Neural progenitor cell (in vitro differentiated cells): ENCODE data around the gene ZNF146. TPM values are rescaled to one million over a fixed set of nuclear protein-coding genes. Genes with fewer than 3 reads are reported as not detected.

ENCODE experiments used
- DNase-seq: peaks from one replicate; pipeline ENCODE4 v3.0.0-alpha.2; 2016; ENCODE audit warnings: low spot score
- H2AFZ ChIP-seq: fragments of 200-600 bp; sonication (generic); replicated peaks from 2 replicates; pipeline ENCODE4 v1.6.1; 2016; ENCODE audit warnings: antibody characterized with exemption
- H3F3A ChIP-seq: fragments of 200-600 bp; sonication (generic); 2 replicates; pipeline ENCODE4 v1.6.1; 2016; ENCODE audit warnings: antibody characterized with exemption, low read depth
- H3K27ac ChIP-seq: fragments of 200-600 bp; sonication (generic); 2 replicates; pipeline ENCODE4 v1.5.1; 2016; ENCODE audit warnings: mild to moderate bottlenecking
- H3K27me3 ChIP-seq: fragments of 200-600 bp; sonication (generic); 2 replicates; pipeline ENCODE4 v1.6.1; 2016; ENCODE audit warnings: mild to moderate bottlenecking, moderate library complexity
- H3K36me3 ChIP-seq: fragments of 200-600 bp; sonication (generic); 2 replicates; pipeline ENCODE4 v1.5.1; 2016
- H3K4me1 ChIP-seq: fragments of 200-600 bp; sonication (generic); 2 replicates; pipeline ENCODE4 v1.6.1; 2016; ENCODE audit warnings: mixed run types
- H3K4me2 ChIP-seq: fragments of 200-600 bp; sonication (generic); 2 replicates; pipeline ENCODE4 v1.6.1; 2016
- H3K4me3 ChIP-seq: fragments of 200-600 bp; sonication (generic); 2 replicates; pipeline ENCODE4 v1.5.1; 2016
- H3K79me2 ChIP-seq: fragments of 200-600 bp; sonication (generic); 2 replicates; pipeline ENCODE4 v1.6.1; 2016; ENCODE audit warnings: low read depth
- H3K9ac ChIP-seq: fragments of 200-600 bp; sonication (generic); 2 replicates; pipeline ENCODE4 v1.6.1; 2016
- H3K9me3 ChIP-seq: fragments of 200-600 bp; sonication (generic); 2 replicates; pipeline ENCODE4 v1.5.1; 2016; ENCODE audit warnings: low read depth
- H4K20me1 ChIP-seq: fragments of 200-600 bp; sonication (generic); 2 replicates; pipeline ENCODE4 v1.6.1; 2016; ENCODE audit warnings: low read depth
- H3K27ac Mint-ChIP-seq: 3 replicates; pipeline ENCODE4 v1.8.0; 2021; ENCODE audit warnings: mixed read lengths
- H3K27me3 Mint-ChIP-seq: 2 replicates; pipeline ENCODE4 v1.8.0; 2022; ENCODE audit warnings: low read depth, mild to moderate bottlenecking, inconsistent platforms, moderate library complexity, mixed read lengths; ENCODE audit not compliant: insufficient read depth
- H3K36me3 Mint-ChIP-seq: 3 replicates; pipeline ENCODE4 v1.8.0; 2021; ENCODE audit warnings: mixed read lengths
- H3K4me1 Mint-ChIP-seq: 3 replicates; pipeline ENCODE4 v1.8.0; 2021; ENCODE audit warnings: mixed read lengths
- H3K4me3 Mint-ChIP-seq: 3 replicates; pipeline ENCODE4 v1.8.0; 2021; ENCODE audit warnings: mild to moderate bottlenecking, moderate library complexity, mixed read lengths
- H3K9me3 Mint-ChIP-seq: 3 replicates; pipeline ENCODE4 v1.8.0; 2020; ENCODE audit warnings: mixed read lengths
- EZH2 ChIP-seq: fragments of 200-600 bp; sonication (generic); IDR thresholded peaks from 2 replicates; pipeline ENCODE4 v1.6.1; 2017; ENCODE audit warnings: antibody characterized with exemption, mild to moderate bottlenecking, moderate library complexity
- EZH2phosphoT487 ChIP-seq: fragments of 200-600 bp; sonication (generic); IDR thresholded peaks from 2 replicates; pipeline ENCODE4 v1.6.1; 2017; ENCODE audit warnings: antibody characterized with exemption
- total RNA-seq: library from RNA; depleted of rRNA; stranded (reverse); fragments of >200 nt; gene quantifications from 2 replicates; pipeline ENCODE4 v1.2.3, GENCODE V29; 2015; ENCODE audit warnings: low replicate concordance
- TF ChIP-seq, protein P1 (sequence below): fragments of 200-600 bp; sonication (generic); IDR thresholded peaks from 2 replicates; pipeline ENCODE4 v1.5.1; 2017; ENCODE audit warnings: antibody characterized with exemption, mild to moderate bottlenecking

ZNF146 gene
- total RNA-seq, 1 donor from 2014 or later = 282 TPM

DNA sequence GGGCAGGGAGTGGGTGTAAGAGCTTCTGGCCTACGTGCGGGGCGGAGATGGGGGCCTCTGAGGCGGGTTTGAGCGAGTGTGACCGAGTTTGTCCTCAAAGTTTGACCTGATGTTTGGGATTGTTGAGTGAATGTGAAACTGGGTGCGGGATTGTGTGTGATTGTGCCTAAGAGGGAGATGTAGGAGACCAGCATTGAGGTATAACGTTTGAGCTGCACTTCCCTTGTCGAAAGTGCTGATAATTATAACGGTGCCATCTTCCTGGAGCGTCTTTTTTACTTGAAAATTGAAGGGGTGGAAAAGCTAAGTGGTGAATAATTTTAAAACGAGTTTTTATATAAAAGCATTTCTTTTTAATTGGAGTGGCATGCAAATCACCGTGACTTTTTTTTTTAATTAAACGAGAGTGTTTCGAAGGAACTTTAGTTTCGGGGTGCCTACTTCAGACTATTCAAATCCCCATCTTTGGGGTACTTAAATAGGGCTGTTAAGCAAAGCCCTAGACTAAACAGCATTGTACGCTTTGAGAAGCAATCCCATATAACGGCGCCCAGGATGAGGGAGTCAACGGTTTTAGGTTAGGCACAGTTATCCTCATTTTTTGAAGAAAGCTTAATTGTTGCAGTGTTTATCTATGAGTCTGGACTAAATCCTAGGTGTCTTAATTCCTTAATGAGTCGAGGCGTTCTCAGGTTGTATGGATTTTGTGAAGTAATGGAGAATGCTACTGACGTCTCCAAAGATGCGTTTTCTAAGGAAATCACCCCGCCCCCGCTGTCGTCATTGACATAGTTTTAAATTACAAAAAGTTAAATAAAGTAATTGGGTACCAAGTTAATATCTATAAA lies 594 bp downstream of the ZNF146 start:
- Mint-ChIP-seq H3K27me3 (peaks cover 3% of the 10 kb centered on the region), H3K9me3 (peaks cover 31% of the 10 kb centered on the region), H3K36me3 (peaks cover 28% of the 10 kb centered on the region), H3K27ac (peak overlapping the region; percentile 87), H3K4me3 (no peak overlapping the region), H3K4me1 (peaks cover 5% of the 10 kb centered on the region)
- Histone ChIP-seq H3K27ac (peak overlapping the region; percentile 96), H3K9me3 (no peaks in the 10 kb centered on the region), H3K4me1 (no peaks in the 10 kb centered on the region), H3K4me2 (peak overlapping the region; percentile 87), H3F3A (peaks cover 18% of the 10 kb centered on the region), H3K79me2 (peaks cover 63% of the 10 kb centered on the region), H3K4me3 (peak overlapping the region; percentile 84), H2AFZ (peak overlapping the region; percentile 37), H3K27me3 (no peaks in the 10 kb centered on the region), H3K36me3 (peaks cover 11% of the 10 kb centered on the region), H3K9ac (peak overlapping the region; percentile 97), H4K20me1 (peaks cover 30% of the 10 kb centered on the region)
- peak; percentile 39 for DNase-seq
- TF ChIP-seq EZH2phosphoT487 (no peak), EZH2 (no peak)
- TF ChIP-seq, protein P1, sequence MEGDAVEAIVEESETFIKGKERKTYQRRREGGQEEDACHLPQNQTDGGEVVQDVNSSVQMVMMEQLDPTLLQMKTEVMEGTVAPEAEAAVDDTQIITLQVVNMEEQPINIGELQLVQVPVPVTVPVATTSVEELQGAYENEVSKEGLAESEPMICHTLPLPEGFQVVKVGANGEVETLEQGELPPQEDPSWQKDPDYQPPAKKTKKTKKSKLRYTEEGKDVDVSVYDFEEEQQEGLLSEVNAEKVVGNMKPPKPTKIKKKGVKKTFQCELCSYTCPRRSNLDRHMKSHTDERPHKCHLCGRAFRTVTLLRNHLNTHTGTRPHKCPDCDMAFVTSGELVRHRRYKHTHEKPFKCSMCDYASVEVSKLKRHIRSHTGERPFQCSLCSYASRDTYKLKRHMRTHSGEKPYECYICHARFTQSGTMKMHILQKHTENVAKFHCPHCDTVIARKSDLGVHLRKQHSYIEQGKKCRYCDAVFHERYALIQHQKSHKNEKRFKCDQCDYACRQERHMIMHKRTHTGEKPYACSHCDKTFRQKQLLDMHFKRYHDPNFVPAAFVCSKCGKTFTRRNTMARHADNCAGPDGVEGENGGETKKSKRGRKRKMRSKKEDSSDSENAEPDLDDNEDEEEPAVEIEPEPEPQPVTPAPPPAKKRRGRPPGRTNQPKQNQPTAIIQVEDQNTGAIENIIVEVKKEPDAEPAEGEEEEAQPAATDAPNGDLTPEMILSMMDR = no peak

DNA sequence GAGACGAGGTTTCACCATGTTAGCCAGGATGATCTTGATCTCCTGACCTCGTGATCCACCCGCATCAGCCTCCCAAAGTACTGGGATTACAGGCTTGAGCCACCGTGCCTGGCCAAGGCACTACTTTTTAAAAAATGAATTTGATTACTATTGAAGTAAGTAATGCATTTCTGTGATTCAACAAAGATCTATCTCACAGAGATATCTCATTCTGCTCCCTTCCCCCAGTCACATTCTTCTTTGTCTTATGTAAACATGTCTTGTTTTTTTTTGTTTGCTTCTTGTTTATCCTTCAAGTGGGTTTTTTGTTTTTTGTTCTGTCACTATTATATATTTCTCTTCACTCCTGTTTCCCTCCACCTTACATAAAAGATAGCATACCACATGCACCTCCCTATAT lies 6.6 kb downstream of the ZNF146 start:
- Histone ChIP-seq H4K20me1 (peaks cover 77% of the 10 kb centered on the region), H3K9ac (no peak overlapping the region), H3K27me3 (no peaks in the 10 kb centered on the region), H3K4me3 (no peak overlapping the region), H3K36me3 (peaks cover 25% of the 10 kb centered on the region), H3K27ac (peak overlapping the region; percentile 13), H3F3A (peaks cover 11% of the 10 kb centered on the region), H2AFZ (no peak overlapping the region), H3K4me2 (no peak overlapping the region), H3K4me1 (no peaks in the 10 kb centered on the region), H3K9me3 (no peaks in the 10 kb centered on the region), H3K79me2 (peaks cover 100% of the 10 kb centered on the region)
- Mint-ChIP-seq H3K27me3 (peaks cover 6% of the 10 kb centered on the region), H3K27ac (no peak overlapping the region), H3K36me3 (peaks cover 69% of the 10 kb centered on the region), H3K4me1 (peaks cover 1% of the 10 kb centered on the region), H3K9me3 (peaks cover 66% of the 10 kb centered on the region), H3K4me3 (peak overlapping the region; percentile 57)
- TF ChIP-seq EZH2phosphoT487 (no peak), EZH2 (no peak)
- DNase-seq = no peak

DNA sequence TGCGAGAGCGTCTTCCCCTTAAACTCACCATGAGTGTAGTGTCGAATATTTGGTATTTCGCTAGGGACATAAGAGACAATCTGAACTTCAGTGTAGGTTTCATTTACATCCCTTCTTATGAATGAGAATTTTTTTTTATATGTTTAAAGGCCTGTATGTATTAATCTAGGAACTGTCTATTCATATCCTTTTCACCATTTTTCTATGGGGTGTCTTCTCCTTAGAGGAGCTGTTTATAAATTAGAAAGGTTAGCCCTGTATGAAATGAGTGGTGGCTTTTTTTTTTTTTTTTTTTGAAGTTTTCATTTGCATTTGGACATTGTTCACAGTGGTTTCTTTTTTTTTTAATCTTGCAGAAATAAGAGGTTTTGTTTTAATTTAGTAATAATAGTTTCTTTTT lies 7.6 kb downstream of the ZNF146 start:
- H3K27me3 Mint-ChIP-seq = peaks cover 6% of the 10 kb centered on the region
- TF ChIP-seq, protein P1 = no peak
- TF ChIP-seq EZH2phosphoT487 (no peak), EZH2 (no peak)
- H3K27ac Mint-ChIP-seq = no peak overlapping the region
- no peak overlapping the region for H3K4me3 Mint-ChIP-seq
- peaks cover 27% of the 10 kb centered on the region for H3K36me3 ChIP-seq
- H2AFZ ChIP-seq = no peak overlapping the region
- H3K4me1 Mint-ChIP-seq = no peaks in the 10 kb centered on the region
- no peak overlapping the region for H3K9ac ChIP-seq
- peaks cover 81% of the 10 kb centered on the region for H4K20me1 ChIP-seq
- H3K79me2 ChIP-seq = peaks cover 100% of the 10 kb centered on the region
- H3K9me3 ChIP-seq = no peaks in the 10 kb centered on the region
- H3K4me2 ChIP-seq = no peak overlapping the region
- peaks cover 12% of the 10 kb centered on the region for H3F3A ChIP-seq
- H3K36me3 Mint-ChIP-seq = peaks cover 67% of the 10 kb centered on the region
- peaks cover 59% of the 10 kb centered on the region for H3K9me3 Mint-ChIP-seq
- H3K27ac ChIP-seq = no peak overlapping the region
- H3K4me1 ChIP-seq = no peaks in the 10 kb centered on the region
- DNase-seq = no peak
- no peak overlapping the region for H3K4me3 ChIP-seq
- no peaks in the 10 kb centered on the region for H3K27me3 ChIP-seq
